ENCODE results near the gene TMEM123.
"Not testable (repeated sequence)": the region's sequence is repeated elsewhere in the genome, so short reads cannot be mapped to it uniquely, and the experiment has no call there.

Gene TMEM123

GRCh38 chr11:102377891-102378290, 74.7 kb downstream of the TMEM123 start:
- H3K4me1 ChIP-seq (ENCODE audit: control insufficient read depth in 5 of 5, insufficient read depth in 5 of 5, low read length in 5 of 5), result peaks cover 0 to 6% (median 5%) of the 10 kb centered on the region in 5 donors
- peaks cover 28 to 55% (median 47%) of the 10 kb centered on the region in 5 donors for H3K36me3 ChIP-seq (ENCODE audit: control insufficient read depth in 5 of 5, insufficient read depth in 5 of 5, low read length in 5 of 5)
- no peak overlapping the region for H3K27ac ChIP-seq (ENCODE audit: low read depth, low read length)
- no peak overlapping the region for H3K4me3 ChIP-seq (ENCODE audit: low read depth in 1 of 5, low read length in 5 of 5)
- no peaks in the 10 kb centered on the region for H3K9me3 ChIP-seq (ENCODE audit: control insufficient read depth in 5 of 5, low read length in 5 of 5)
- H3K27me3 ChIP-seq (ENCODE audit: control insufficient read depth in 5 of 5, insufficient read depth in 4 of 5, low read length in 5 of 5), result no peaks in the 10 kb centered on the region
- no peak overlapping the region for H3K9ac ChIP-seq (ENCODE audit: low read length in 5 of 5)

- H3K27me3 ChIP-seq (ENCODE audit: control insufficient read depth in 5 of 5, insufficient read depth in 4 of 5, low read length in 5 of 5), result no peaks in the 10 kb centered on the region
- no peak overlapping the region for H3K9ac ChIP-seq (ENCODE audit: low read length in 5 of 5)
- peaks cover 0 to 6% (median 5%) of the 10 kb centered on the region in 5 donors for H3K4me1 ChIP-seq (ENCODE audit: control insufficient read depth in 5 of 5, insufficient read depth in 5 of 5, low read length in 5 of 5)
- H3K36me3 ChIP-seq (ENCODE audit: control insufficient read depth in 5 of 5, insufficient read depth in 5 of 5, low read length in 5 of 5), result peaks cover 22 to 46% (median 40%) of the 10 kb centered on the region in 5 donors
- H3K9me3 ChIP-seq (ENCODE audit: control insufficient read depth in 5 of 5, low read length in 5 of 5), result no peaks in the 10 kb centered on the region
- H3K27ac ChIP-seq (ENCODE audit: low read depth, low read length), result no peak overlapping the region
- H3K4me3 ChIP-seq (ENCODE audit: low read depth in 1 of 5, low read length in 5 of 5), result no peak overlapping the region
Measured at GRCh38 chr11:102375720-102376399, 76.7 kb downstream of the TMEM123 start.

GRCh38 chr11:102374633-102375424, 77.7 kb downstream of the TMEM123 start:
- not testable (repeated sequence) for H3K4me3 ChIP-seq (ENCODE audit: low read depth in 1 of 5, low read length in 5 of 5); H3K27ac ChIP-seq (ENCODE audit: low read depth, low read length); H3K4me1 ChIP-seq (ENCODE audit: control insufficient read depth in 5 of 5, insufficient read depth in 5 of 5, low read length in 5 of 5); H3K9ac ChIP-seq (ENCODE audit: low read length in 5 of 5); H3K9me3 ChIP-seq (ENCODE audit: control insufficient read depth in 5 of 5, low read length in 5 of 5); H3K27me3 ChIP-seq (ENCODE audit: control insufficient read depth in 5 of 5, insufficient read depth in 4 of 5, low read length in 5 of 5)
- peaks cover 16 to 36% (median 32%) of the 10 kb centered on the region in 5 donors for H3K36me3 ChIP-seq (ENCODE audit: control insufficient read depth in 5 of 5, insufficient read depth in 5 of 5, low read length in 5 of 5)

- H3K4me3 ChIP-seq (ENCODE audit: low read depth in 1 of 5, low read length in 5 of 5), result no peak overlapping the region
- H3K9me3 ChIP-seq (ENCODE audit: control insufficient read depth in 5 of 5, low read length in 5 of 5), result no peaks in the 10 kb centered on the region
- H3K36me3 ChIP-seq (ENCODE audit: control insufficient read depth in 5 of 5, insufficient read depth in 5 of 5, low read length in 5 of 5), result peaks cover 33 to 50% (median 39%) of the 10 kb centered on the region in 5 donors
- H3K4me1 ChIP-seq (ENCODE audit: control insufficient read depth in 5 of 5, insufficient read depth in 5 of 5, low read length in 5 of 5), result no peaks in the 10 kb centered on the region
- H3K27ac ChIP-seq (ENCODE audit: low read depth, low read length), result no peak overlapping the region
- H3K9ac ChIP-seq (ENCODE audit: low read length in 5 of 5), result no peak overlapping the region
- no peaks in the 10 kb centered on the region for H3K27me3 ChIP-seq (ENCODE audit: control insufficient read depth in 5 of 5, insufficient read depth in 4 of 5, low read length in 5 of 5)
Measured at GRCh38 chr11:102368472-102368871, 84.1 kb downstream of the TMEM123 start.

GRCh38 chr11:102367364-102367763, 85.2 kb downstream of the TMEM123 start:
- no peaks in the 10 kb centered on the region for H3K27me3 ChIP-seq (ENCODE audit: control insufficient read depth in 5 of 5, insufficient read depth in 4 of 5, low read length in 5 of 5)
- no peak overlapping the region for H3K4me3 ChIP-seq (ENCODE audit: low read depth in 1 of 5, low read length in 5 of 5)
- H3K9me3 ChIP-seq (ENCODE audit: control insufficient read depth in 5 of 5, low read length in 5 of 5), result no peaks in the 10 kb centered on the region
- no peaks in the 10 kb centered on the region for H3K4me1 ChIP-seq (ENCODE audit: control insufficient read depth in 5 of 5, insufficient read depth in 5 of 5, low read length in 5 of 5)
- H3K36me3 ChIP-seq (ENCODE audit: control insufficient read depth in 5 of 5, insufficient read depth in 5 of 5, low read length in 5 of 5), result peaks cover 38 to 56% (median 50%) of the 10 kb centered on the region in 5 donors
- H3K9ac ChIP-seq (ENCODE audit: low read length in 5 of 5), result no peak overlapping the region
- H3K27ac ChIP-seq (ENCODE audit: low read depth, low read length), result no peak overlapping the region

- H3K27ac ChIP-seq (ENCODE audit: low read depth, low read length), result no peak overlapping the region
- no peaks in the 10 kb centered on the region for H3K4me1 ChIP-seq (ENCODE audit: control insufficient read depth in 5 of 5, insufficient read depth in 5 of 5, low read length in 5 of 5)
- no peak overlapping the region for H3K4me3 ChIP-seq (ENCODE audit: low read depth in 1 of 5, low read length in 5 of 5)
- H3K9me3 ChIP-seq (ENCODE audit: control insufficient read depth in 5 of 5, low read length in 5 of 5), result no peaks in the 10 kb centered on the region
- H3K9ac ChIP-seq (ENCODE audit: low read length in 5 of 5), result no peak overlapping the region
- H3K27me3 ChIP-seq (ENCODE audit: control insufficient read depth in 5 of 5, insufficient read depth in 4 of 5, low read length in 5 of 5), result no peaks in the 10 kb centered on the region
- H3K36me3 ChIP-seq (ENCODE audit: control insufficient read depth in 5 of 5, insufficient read depth in 5 of 5, low read length in 5 of 5), result peaks cover 50 to 75% (median 56%) of the 10 kb centered on the region in 5 donors
Measured at GRCh38 chr11:102364991-102365390, 87.6 kb downstream of the TMEM123 start.

GRCh38 chr11:102361086-102362031, 91.2 kb downstream of the TMEM123 start:
- peaks cover 0 to 4% (median 0%) of the 10 kb centered on the region in 5 donors for H3K9me3 ChIP-seq (ENCODE audit: control insufficient read depth in 5 of 5, low read length in 5 of 5)
- H3K27me3 ChIP-seq (ENCODE audit: control insufficient read depth in 5 of 5, insufficient read depth in 4 of 5, low read length in 5 of 5), result no peaks in the 10 kb centered on the region
- no peak overlapping the region for H3K4me3 ChIP-seq (ENCODE audit: low read depth in 1 of 5, low read length in 5 of 5)
- H3K9ac ChIP-seq (ENCODE audit: low read length in 5 of 5), result no peak overlapping the region
- H3K36me3 ChIP-seq (ENCODE audit: control insufficient read depth in 5 of 5, insufficient read depth in 5 of 5, low read length in 5 of 5), result peaks cover 38 to 59% (median 52%) of the 10 kb centered on the region in 5 donors
- no peaks in the 10 kb centered on the region for H3K4me1 ChIP-seq (ENCODE audit: control insufficient read depth in 5 of 5, insufficient read depth in 5 of 5, low read length in 5 of 5)
- no peak overlapping the region for H3K27ac ChIP-seq (ENCODE audit: low read depth, low read length)

- no peak overlapping the region for H3K4me3 ChIP-seq (ENCODE audit: low read depth in 1 of 5, low read length in 5 of 5)
- H3K9ac ChIP-seq (ENCODE audit: low read length in 5 of 5), result no peak overlapping the region
- no peaks in the 10 kb centered on the region for H3K4me1 ChIP-seq (ENCODE audit: control insufficient read depth in 5 of 5, insufficient read depth in 5 of 5, low read length in 5 of 5)
- H3K9me3 ChIP-seq (ENCODE audit: control insufficient read depth in 5 of 5, low read length in 5 of 5), result peaks cover 0 to 4% (median 0%) of the 10 kb centered on the region in 5 donors
- peaks cover 33 to 53% (median 46%) of the 10 kb centered on the region in 5 donors for H3K36me3 ChIP-seq (ENCODE audit: control insufficient read depth in 5 of 5, insufficient read depth in 5 of 5, low read length in 5 of 5)
- no peaks in the 10 kb centered on the region for H3K27me3 ChIP-seq (ENCODE audit: control insufficient read depth in 5 of 5, insufficient read depth in 4 of 5, low read length in 5 of 5)
- H3K27ac ChIP-seq (ENCODE audit: low read depth, low read length), result no peak overlapping the region
Measured at GRCh38 chr11:102360681-102361080, 91.9 kb downstream of the TMEM123 start.

- Histone ChIP-seq H3K36me3 (ENCODE audit: control insufficient read depth in 5 of 5, insufficient read depth in 5 of 5, low read length in 5 of 5) (peaks cover 20 to 41% (median 33%) of the 10 kb centered on the region in 5 donors), H3K9me3 (ENCODE audit: control insufficient read depth in 5 of 5, low read length in 5 of 5) (peaks cover 0 to 4% (median 0%) of the 10 kb centered on the region in 5 donors), H3K4me3 (ENCODE audit: low read depth in 1 of 5, low read length in 5 of 5) (no peak overlapping the region)
Measured at GRCh38 chr11:102359372-102359771, 93.2 kb downstream of the TMEM123 start.

More at GRCh38 chr11:102359372-102359771, 93.2 kb downstream of the TMEM123 start:
- H3K27ac ChIP-seq (ENCODE audit: low read depth, low read length), result no peak overlapping the region
- H3K9ac ChIP-seq (ENCODE audit: low read length in 5 of 5), result no peak overlapping the region
- H3K4me1 ChIP-seq (ENCODE audit: control insufficient read depth in 5 of 5, insufficient read depth in 5 of 5, low read length in 5 of 5), result no peaks in the 10 kb centered on the region
- no peaks in the 10 kb centered on the region for H3K27me3 ChIP-seq (ENCODE audit: control insufficient read depth in 5 of 5, insufficient read depth in 4 of 5, low read length in 5 of 5)

Data from subcutaneous abdominal adipose tissue (tissue), 5 donors.